ENCODE measurements around the gene CDC42BPA.
"Not testable (repeated sequence)": the region's sequence is repeated elsewhere in the genome, so short reads cannot be mapped to it uniquely, and the experiment has no call there.

Gene CDC42BPA

DNA sequence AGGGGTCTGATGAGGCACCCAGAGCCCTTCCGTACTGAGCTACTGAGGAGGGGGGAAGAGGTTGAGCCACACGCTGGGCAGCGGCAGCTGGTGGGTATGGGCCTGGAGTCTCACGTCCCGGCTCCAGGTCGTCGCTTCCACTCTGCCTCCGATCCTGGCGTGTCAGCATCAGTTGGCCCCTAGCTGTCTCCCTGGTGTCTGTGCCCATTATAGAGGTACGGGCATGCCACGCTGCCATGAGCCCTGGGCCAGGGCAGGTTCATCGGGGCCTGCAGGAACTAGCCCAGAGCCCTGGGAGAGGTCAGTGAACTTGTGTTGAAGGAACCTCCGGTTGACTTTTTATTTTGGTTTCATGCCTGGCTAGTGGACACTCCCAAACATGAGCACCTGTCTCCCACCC lies 360.0 kb downstream of the CDC42BPA start:
- no peak for DNase-seq

DNA sequence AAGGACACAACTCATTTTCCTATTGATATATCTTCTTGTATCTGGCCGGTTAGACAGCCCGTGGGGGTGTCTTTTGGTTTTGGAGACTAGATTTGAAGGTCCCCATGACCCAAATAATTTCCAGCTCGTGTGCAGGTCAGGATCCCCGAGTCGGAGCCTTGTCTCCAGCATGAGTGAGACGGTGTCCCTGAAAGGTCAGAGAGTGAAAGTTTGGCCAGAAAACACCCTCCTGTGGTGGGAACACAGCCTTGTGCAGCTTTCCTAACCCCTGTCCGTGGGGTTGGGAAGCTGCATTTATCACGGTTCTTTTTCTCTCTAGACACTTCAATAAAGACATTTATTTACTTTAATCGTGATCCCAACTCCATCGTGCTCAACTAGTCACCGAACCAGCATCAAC lies 360.6 kb downstream of the CDC42BPA start:
- no peak for DNase-seq

DNA sequence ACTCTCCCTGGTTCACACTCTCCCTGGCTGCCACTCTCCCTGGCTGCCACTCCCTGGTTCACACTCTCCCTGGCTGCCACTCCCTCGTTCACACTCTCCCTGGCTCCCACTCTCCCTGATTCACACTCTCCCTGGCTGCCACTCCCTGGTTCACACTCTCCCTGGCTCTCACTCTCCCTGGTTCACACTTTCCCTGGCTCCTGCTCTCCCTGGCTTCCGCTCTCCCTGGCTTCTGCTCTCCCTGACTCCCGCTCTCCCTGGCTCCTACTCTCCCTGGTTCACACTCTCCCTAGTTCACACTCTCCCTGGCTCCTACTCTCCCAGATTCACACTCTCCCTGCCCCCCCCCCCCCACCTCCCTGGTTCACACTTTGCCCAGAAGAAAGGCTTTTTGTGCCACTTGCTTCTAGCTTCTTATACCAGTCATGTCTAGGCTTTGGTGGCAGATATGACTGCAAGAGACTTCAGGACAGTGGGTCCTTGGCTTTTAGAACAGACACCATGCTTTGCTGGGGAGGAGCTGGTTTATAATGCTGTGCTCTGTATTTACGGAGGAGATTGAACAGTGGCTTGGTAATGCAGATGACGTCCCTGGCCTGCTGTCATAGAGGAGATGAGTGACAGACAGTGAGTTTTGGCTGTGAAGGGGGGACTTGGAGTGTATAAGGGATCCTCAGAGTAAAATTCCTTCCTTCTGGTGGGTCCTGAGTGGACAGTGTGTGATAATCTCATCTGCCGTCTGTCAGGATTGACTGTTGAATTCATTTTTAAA lies 361.2 kb downstream of the CDC42BPA start:
- DNase-seq, result no peak

DNA sequence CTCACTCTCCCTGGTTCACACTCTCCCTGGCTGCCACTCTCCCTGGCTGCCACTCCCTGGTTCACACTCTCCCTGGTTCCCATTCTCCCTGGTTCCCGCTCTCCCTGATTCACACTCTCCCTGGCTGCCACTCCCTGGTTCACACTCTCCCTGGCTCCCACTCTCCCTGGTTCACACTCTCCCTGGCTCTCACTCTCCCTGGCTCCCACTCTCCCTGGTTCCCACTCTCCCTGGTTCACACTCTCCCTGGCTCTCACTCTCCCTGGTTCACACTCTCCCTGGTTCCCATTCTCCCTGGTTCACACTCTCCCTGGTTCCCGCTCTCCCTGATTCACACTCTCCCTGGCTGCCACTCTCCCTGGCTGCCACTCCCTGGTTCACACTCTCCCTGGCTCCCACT lies 362.4 kb downstream of the CDC42BPA start:
- DNase-seq, result not testable (repeated sequence)

DNA sequence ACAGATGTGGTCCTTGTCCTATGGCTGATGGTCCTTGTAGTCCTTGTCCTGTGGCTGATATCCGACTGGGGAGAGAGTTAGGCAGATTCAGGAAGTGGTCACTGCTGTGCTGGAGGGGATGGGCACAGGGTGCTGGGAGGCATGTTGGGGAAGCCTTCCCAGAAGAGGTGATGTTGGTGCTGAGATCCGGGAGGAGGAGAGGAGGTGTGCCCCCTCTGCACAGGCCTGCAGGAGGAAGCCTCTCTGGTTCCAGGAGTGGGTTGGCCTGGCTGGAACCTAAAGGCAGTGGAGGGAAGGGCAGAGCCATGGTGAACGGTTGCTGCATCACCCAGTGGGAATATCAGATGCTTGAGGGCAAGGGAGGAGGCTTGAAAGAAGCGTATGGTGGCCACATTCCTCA lies 363.5 kb downstream of the CDC42BPA start:
- DNase-seq, result no peak

- DNase-seq, result no peak
These were observed 364.0 kb downstream of the CDC42BPA start for GRCh38 chr1:226954337-226954736.

DNA sequence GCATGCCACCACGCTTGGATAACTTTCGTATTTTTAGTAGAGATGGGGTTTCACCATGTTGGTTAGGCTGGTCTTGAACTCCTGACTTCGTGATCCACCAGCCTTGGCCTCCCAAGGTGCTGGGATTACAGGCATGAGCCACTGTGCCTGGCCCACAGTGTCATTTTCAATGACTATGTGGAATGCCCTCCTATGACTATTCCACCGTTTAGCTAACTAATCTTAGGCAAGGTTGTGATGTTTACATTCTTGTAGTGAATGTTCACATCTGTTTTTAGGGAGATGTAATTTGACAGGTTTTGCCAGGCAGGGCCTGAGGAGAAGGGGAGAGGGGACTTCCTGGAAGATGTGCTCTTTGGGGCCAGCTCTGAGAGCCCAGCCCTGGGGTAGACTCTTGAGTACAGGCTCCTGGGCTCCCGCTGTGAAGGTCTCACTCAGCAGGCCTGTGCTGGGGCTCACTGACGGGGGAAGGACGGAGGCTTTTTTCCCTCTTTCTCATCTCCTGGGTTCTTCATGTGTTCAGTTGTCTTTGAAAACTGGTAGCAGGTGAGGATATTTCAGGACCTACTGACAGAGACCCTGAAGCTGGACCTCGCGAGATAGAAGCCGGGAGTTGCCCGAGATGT lies 365.0 kb downstream of the CDC42BPA start:
- DNase-seq, result no peak

DNA sequence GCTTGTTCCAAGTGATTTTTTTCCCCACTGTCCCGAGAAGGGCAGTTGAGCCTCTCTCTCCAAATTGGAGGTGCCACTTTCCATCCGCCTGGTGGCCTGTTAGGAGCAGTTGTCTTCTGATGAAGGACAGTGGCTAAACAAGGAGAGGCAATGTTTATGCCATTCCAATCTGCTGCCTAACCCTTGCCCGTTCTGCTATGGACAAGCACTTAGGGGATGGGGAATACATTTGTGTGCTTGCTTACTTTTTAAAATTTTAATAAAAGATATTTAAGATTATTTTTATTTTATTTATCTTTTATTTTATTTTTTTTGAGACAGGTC lies 366.2 kb downstream of the CDC42BPA start:
- no peak for DNase-seq

DNA sequence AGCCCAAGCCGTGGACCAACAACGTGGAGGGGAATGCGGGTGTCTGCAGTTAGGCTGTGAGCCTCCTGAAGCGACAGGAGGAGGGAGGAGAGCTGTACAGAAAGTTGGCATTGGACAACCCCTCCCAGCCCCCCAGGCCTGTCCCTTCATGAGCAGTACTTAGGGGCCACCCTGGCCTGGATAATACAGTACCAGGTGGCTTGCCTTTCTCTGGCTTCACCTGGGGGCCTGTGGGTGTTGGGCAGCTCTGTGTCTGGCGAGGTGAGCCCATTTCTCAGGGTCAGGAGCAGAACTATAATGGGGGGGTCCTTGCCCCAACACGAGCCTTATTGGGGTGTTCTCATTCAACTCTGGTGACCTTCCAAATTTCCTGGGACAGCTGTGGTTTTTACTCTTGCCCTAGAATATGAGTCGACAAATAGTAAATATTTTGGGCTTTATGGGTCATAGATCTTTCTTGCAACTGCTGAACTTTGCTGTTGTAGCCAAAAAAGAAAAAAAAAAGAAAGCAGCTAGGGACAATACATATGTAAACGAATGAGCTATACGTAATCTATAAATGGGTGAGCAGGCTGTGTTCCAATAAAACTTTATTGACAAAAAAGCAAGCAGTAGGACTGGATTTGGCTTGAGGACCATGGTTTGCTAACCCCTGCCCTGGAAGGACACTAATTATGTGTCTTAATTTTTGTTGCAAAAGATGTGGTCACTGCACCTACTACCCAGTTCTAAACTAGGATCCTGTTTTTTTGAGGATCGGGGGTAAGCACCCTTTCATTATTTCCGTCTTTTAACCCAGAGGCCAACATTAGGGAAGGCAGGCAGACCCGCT lies 366.8 kb downstream of the CDC42BPA start:
- DNase-seq, result no peak

DNA sequence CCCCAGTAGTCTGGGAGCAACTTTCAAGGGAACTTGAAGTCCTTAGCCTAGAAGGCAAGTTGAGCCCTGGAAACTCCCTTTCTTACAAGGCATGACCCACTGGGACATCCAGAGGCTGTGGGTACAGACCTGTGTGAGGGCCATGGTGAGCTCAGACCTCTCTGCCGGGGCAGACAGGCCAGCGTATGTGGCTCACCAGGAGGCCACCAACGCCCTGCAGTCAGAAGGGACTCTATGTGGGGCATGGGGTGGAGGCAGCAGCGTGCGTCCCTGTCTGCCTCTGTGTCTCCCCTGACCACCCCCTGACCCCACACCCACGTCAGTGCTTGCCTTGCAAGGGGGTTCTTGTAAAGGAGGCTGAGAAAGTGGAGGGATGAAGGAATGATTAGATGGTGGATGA lies 367.4 kb downstream of the CDC42BPA start:
- DNase-seq, result no peak

DNA sequence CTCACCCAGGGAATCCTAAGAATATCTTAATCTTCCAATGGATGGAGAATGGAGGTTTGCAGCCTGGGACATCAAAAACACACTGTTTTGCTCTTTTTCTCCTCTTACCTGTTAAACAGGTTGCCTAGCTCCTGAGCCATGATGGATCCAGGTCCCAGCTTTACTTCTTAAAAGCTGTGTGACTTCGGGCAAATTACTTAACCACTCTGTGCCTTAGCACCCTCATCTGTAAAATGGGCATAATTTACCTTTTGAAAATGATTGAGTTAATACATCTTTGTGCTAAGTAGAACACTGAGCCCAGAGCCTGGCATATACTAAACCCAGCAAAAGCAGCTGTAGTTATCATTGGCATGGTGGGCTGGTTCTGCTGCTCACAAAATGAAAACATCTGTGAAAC lies 368.0 kb downstream of the CDC42BPA start:
- DNase-seq, result no peak

- no peak for DNase-seq
These were observed 368.9 kb downstream of the CDC42BPA start for GRCh38 chr1:226949401-226949800.

DNA sequence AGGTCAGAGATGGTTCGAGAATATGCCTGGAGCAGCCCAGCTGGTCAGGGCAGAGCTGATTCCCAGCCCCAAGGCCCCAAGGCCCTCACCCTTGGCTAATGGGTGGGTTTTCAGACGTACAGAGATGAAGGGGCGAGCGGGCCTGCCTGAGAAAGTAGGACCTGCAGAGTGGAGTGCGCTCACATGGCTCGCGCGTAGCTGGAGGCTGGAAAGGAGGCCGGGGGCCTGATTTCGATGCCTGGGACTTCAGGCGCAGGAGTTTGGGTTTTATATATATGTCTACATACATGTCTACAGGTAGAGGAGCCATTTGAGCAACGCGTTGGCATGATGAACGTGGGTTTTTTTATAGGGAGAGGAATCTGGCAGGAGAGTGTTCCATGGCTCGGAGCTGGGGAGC lies 369.3 kb downstream of the CDC42BPA start:
- DNase-seq, result no peak

GRCh38 chr1:226948480-226948879 lies 369.8 kb downstream of the CDC42BPA start:
- no peak for DNase-seq

DNA sequence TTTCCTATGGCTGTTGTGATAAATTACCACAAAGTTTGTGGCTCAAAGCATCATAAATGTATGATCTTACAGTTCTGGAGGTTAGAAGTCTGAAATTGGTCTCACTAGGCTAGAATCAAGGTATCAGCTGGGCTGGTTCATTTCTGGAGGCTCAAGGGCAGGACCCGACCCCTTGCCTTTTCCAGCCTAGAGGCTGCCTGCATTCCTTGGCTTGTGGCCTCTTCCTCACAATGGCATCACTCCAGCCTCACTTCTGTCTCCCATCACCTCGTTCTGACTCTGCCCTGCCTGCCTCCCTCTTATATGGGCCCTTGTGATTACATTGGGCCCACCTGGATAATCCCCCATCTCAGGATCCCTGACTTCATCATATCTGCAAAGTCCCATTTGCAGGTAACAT lies 370.2 kb downstream of the CDC42BPA start:
- DNase-seq, result no peak

- no peak for DNase-seq
These were observed 371.5 kb downstream of the CDC42BPA start for GRCh38 chr1:226946841-226947240.

GRCh38 chr1:226946285-226946684 lies 372.0 kb downstream of the CDC42BPA start:
- DNase-seq, result no peak

GRCh38 chr1:226945858-226946245 lies 372.4 kb downstream of the CDC42BPA start:
- DNase-seq, result no peak

DNA sequence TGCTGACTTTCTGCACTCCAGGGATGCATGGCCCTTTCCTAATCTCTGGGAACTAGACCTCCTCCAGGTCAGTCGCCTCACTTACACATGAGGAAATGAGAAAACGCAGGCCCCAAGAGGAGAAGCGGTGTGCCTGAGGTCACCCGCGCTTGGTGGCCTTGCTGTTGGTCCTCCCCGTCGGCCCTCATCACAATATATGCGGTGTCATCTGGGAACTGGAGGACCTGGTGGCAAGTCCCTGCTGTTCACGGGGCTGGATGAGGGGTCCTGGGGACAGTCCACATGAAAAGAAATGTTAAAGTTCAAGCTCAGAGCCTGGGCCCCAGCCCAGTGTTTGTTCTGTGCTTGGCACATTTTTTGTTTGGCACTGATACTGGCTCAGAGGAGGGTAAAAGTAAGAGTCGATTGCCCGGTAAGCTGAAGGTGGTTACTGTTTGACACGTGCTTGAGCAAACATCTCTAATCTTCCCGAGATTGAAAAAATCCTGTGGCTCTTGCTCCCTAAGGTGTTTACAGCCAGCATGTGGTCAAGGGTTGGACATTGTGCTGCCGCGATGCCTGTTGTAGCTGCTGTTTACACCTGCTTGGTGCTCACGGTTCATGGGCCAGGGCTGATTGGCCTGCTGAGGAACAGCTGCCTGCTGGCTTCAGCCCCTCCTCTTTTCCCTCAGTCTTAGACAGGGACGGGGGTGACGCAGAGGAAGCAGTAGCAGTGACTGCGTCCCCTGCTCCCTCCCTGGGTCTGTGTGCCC lies 373.0 kb downstream of the CDC42BPA start:
- no peak for DNase-seq

DNA sequence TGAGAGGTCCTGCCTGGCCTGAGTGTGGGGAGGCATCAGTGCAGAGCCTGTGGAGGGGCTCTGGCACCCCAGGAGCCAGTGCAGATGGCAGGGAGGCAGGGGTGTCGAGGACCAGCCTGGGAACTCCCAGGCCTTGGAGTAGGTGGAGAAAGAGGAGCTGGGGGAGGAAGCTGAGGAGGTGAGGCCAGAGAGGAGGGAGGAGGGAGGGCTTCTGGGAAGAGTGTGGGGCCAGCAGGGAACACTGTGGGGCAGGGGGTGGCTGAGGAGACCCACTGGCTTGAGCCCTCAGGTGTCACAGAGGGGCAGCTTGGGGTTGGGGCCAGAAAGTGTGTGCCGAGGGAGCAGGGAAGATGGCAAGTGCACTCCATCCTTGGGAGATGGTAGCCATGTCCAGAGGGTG lies 374.4 kb downstream of the CDC42BPA start:
- no peak for DNase-seq

DNA sequence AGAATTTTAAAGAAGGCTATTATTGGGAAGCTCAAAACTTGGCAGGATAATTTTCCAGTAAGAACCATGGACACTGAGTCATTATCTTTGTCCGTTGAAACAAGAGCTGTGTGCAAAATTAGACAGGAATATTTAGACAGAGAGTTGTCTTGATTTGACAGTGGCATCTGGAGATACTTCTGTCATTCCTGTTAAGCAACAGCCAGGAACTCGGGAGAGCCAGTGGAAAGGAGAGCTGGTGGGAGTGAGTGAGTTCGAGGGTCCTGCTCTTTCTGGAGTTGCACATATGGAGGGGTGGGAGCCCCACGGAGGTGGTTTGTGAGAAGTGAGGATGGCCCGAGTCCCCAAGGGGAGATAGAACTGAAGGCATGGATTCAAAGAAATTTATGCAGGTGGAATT lies 375.1 kb downstream of the CDC42BPA start:
- DNase-seq, result no peak

DNA sequence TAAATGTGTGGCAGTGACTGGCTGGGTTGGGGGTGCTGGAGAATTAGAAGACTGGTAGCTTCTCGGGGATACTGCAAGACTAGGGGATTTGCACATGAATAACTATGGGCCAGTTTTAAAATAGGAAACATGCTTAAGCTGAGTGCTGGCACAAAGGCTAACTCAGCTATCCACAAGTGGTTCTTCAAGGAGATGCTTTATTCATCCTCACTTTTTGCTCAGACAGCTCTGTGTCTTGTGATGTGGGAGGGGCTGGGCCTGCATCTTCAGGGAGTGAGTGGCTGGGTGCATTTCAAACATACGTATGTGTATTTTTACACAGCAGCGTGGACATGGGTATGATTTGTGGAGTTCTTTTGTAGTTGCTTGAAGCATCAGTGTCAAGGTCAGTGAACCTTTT lies 375.9 kb downstream of the CDC42BPA start:
- DNase-seq, result no peak

- no peak for DNase-seq
These were observed 377.6 kb downstream of the CDC42BPA start for GRCh38 chr1:226940806-226941067.
